HG03378 (cell line): Measurements from ENCODE around the gene FEM1A.
"Not testable (repeated sequence)": the region's sequence is repeated elsewhere in the genome, so short reads cannot be mapped to it uniquely, and the experiment has no call there.

Source experiments
- ATAC-seq: cut with Tn5 transposase; IDR thresholded peaks from one replicate; pipeline ENCODE4 v1.9.1; 2021; ENCODE audit warnings: mild to moderate bottlenecking, moderate library complexity; ENCODE audit not compliant: unreplicated experiment

The FEM1A gene

GRCh38 chr19:4791183-4792018, at the start of gene FEM1A:
Gene FEM1A, plus strand, starts transcription at chr19:4791734. Its CDS starts 121 bp downstream, at chr19:4791855.
- ATAC-seq: peak; percentile 92

GRCh38 chr19:4742723-4743646, 48.5 kb upstream of the FEM1A start:
- ATAC-seq: no peak

- ATAC-seq: no peak
Observed at GRCh38 chr19:4744451-4745174, 46.9 kb upstream of the FEM1A start.

GRCh38 chr19:4745175-4745574, 46.4 kb upstream of the FEM1A start:
- ATAC-seq: not testable (repeated sequence)

- ATAC-seq: no peak
Observed at GRCh38 chr19:4745986-4746385, 45.5 kb upstream of the FEM1A start.

- no peak for ATAC-seq
Observed at GRCh38 chr19:4748185-4748584, 43.3 kb upstream of the FEM1A start.

GRCh38 chr19:4748589-4748988, 42.9 kb upstream of the FEM1A start:
- ATAC-seq: no peak

GRCh38 chr19:4749870-4750590, 41.5 kb upstream of the FEM1A start:
- no peak for ATAC-seq

GRCh38 chr19:4754248-4754647, 37.3 kb upstream of the FEM1A start:
- ATAC-seq: no peak

- ATAC-seq: no peak
Observed at GRCh38 chr19:4755459-4755858, 36.1 kb upstream of the FEM1A start.

- ATAC-seq: no peak
Observed at GRCh38 chr19:4758082-4758481, 33.5 kb upstream of the FEM1A start.

GRCh38 chr19:4758659-4759058, 32.9 kb upstream of the FEM1A start:
- no peak for ATAC-seq

GRCh38 chr19:4759388-4760284, 31.9 kb upstream of the FEM1A start:
- no peak for ATAC-seq

GRCh38 chr19:4760285-4760650, 31.3 kb upstream of the FEM1A start:
- no peak for ATAC-seq

GRCh38 chr19:4763021-4763420, 28.5 kb upstream of the FEM1A start:
- ATAC-seq: no peak

GRCh38 chr19:4764393-4764660, 27.2 kb upstream of the FEM1A start:
- no peak for ATAC-seq

- ATAC-seq: no peak
Observed at GRCh38 chr19:4768934-4769777, 22.4 kb upstream of the FEM1A start.

- ATAC-seq: no peak
Observed at GRCh38 chr19:4772566-4772965, 19.0 kb upstream of the FEM1A start.
